Urothelium cell line (cell line): Measurements from ENCODE around the gene TNN.
"Not testable (repeated sequence)": the region's sequence is repeated elsewhere in the genome, so short reads cannot be mapped to it uniquely, and the experiment has no call there.

Source experiments
- DNase-seq: peaks from one replicate; pipeline ENCODE4 v3.0.0; 2011; ENCODE audit warnings: low spot score, mixed read lengths
- FAIRE-seq: peaks from 2 replicates; lab custom pipeline; 2011; peaks lifted over from hg19 to GRCh38; lab: Jason Lieb, UNC

Gene TNN

DNA sequence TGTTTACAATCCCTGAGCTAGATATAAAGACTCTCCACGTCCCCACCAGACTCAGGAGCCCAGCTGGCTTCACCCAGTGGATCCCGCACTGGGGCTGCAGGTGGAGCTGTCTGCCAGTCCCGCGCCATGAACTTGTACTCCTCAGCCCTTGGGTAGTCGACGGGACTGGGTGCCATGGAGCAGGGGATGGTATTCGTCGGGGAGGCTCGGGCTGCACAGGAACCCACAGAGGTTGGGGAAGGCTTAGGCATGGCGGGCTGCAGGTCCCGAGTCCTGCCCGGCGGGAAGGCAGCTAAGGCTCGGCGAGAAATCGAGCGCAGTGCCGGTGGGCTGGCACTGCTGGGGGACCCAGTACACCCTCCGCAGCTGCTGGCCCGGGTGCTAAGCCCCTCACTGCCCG, 34.5 kb downstream of the TNN start:
- DNase-seq, FAIRE-seq: not testable (repeated sequence)

DNA sequence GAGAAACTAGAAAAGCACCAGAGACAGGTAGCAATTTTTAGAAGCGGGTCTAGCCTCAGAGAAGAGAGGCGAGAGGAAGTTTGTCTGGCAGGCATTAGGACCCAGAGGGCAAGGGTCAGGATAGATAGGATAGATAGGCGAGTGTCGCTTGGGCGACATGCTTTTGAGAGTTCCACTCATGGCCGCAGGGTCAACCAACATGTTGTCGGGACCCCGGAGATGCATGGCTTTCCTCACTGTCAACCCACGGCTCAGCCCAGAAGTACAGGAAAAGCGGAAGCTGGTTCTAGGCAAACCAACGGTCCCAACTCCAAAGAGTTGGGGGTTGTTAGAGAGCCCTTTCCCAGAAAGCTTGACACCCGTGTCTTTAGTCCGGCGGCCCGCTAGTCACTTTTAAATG, 38.9 kb downstream of the TNN start:
- FAIRE-seq, DNase-seq: not testable (repeated sequence)

DNA sequence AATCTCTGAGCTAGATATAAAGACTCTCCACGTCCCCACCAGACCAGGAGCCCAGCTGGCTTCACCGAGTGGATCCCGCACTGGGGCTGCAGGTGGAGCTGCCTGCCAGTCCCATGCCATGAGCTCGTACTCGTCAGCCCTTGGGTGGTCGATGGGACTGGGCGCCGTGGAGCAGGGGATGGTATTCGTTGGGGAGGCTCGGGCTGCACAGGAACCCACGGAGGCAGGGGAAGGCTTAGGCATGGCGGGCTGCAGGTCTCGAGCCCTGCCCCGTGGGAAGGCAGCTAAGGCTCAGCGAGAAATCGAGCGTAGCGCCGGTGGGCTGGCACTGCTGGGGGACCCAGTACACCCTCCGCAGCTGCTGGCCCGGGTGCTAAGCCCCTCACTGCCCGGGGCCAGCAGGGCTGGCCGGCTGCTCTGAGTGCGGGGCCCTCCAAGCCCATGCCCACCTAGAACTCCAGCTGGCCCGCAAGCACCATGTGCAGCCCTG, 40.7 kb downstream of the TNN start:
- DNase-seq, FAIRE-seq: not testable (repeated sequence)

DNA sequence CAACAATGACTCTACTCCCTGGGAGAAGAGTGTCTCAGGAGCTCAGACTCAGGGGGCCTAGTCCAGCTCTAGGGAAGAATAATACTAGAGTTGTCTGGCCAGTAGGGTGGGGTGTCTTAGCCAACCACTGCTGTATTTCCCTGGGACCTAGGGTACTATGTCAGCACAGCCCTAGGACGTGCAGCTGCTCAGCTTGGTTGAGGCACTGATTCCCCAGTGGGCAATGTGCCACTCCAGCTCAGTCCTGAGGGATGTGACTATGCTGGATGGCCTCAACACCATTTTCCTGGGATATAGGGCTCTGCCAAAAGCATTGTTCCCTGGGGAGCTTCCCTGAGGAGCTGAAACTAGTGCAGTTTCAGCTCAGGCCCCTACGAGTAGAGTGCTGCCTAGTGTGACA, 47.4 kb downstream of the TNN start:
- no peak for FAIRE-seq
- no peak for DNase-seq

- FAIRE-seq = no peak
- DNase-seq = no peak
These were observed 48.7 kb downstream of the TNN start for GRCh38 chr1:175116210-175116798.

GRCh38 chr1:175116903-175117302, 49.3 kb downstream of the TNN start:
- no peak for FAIRE-seq
- DNase-seq = no peak

- FAIRE-seq (no peak), DNase-seq (no peak)
These were observed 51.0 kb downstream of the TNN start for GRCh38 chr1:175118375-175119367.

DNA sequence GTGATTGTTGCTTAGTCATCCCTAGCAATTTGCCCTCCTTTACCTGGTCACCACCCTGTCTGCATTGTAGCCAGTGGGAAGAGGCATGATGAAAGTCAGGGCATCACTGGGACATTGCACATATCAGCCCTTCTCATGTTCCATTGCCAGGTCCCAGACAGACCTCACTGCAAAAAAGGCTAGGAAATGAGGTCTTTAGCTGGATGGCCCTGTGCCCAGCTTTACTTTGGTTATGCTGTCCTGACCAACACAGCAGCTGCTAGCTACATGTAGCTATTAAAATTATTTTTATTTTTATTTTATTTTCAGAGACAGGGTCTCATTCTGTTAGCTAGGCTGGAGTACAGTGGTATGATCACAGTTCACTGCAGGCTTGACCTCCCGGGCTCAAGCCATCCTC, 52.9 kb downstream of the TNN start:
- no peak for FAIRE-seq
- DNase-seq = no peak

DNA sequence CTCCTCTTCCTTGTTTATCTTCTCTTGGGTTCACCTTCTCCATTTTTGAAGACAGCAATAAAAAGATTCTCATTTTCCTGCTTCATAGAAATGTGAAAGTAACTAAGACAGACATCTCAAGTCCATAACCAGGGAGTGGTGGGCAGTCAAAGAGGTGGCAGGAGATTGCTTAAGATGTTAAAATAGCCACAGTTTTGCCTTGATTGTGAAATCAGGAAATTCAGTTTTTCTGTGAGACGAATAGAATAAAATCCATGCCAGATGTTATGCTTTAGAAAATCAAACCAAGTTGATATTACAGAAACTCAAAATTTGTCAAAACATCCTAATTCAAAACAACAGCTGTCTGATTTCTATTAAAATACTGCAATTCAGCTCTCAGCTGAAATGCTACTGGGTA, 57.2 kb downstream of the TNN start:
- FAIRE-seq = no peak
- no peak for DNase-seq

DNA sequence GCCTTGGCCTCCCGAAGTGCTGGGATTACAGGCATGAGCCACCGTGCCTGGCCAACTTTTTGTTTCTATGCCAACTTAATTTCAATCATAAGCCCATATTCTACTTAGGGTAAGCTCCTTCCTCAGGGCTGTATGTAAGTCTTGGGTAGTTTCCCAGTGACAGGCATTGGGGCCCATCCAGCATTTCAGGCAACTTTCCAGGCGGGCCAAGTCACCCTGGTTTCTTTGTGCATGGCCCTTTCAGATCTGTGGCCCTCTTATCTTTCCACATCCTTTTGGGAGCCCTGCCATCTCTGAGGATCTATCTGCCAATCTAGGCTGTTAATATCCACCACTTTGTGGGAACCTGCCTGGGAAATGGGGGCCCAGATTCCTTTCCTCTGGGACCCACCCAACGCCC, 58.7 kb downstream of the TNN start:
- FAIRE-seq = no peak
- no peak for DNase-seq

GRCh38 chr1:175127565-175127964, 59.9 kb downstream of the TNN start:
- no peak for FAIRE-seq
- no peak for DNase-seq

GRCh38 chr1:175128523-175128922, 60.9 kb downstream of the TNN start:
- no peak for FAIRE-seq
- no peak for DNase-seq

DNA sequence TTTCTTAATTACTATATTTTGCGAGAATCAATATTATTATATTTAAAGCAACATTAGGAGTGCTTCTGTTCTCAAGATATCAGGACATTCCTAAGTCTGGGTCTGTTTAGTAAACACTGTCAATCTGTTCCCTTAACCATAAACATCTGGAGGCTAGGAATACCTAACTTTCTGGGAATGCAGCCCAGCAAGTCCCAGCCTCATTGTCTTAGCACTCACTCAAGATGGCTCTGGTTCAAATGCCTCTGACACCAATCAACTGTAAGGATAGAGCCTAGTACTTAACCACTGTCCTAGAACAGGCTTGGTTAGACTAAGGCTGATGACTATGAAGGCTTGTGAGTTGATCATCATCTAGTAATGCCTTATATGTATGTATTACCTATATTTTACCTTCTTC, 61.5 kb downstream of the TNN start:
- FAIRE-seq (no peak), DNase-seq (no peak)

DNA sequence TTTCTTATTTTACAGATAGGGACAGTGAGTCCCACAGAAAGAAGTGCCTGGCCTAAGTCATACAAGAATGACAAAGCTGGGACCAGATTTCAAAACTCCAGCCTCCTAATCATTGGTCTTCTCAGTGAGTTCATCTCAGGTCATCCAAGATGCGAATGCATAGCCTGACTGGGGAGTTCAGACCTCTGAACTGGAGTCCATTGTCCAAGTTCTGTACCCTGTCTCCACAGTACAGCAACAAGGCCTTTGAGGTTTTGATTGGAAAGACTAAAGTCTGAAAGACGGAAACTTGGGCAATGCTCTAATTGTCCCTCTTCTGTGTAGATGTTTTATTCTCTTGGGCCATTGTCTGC, 62.0 kb downstream of the TNN start:
- FAIRE-seq = no peak

DNA sequence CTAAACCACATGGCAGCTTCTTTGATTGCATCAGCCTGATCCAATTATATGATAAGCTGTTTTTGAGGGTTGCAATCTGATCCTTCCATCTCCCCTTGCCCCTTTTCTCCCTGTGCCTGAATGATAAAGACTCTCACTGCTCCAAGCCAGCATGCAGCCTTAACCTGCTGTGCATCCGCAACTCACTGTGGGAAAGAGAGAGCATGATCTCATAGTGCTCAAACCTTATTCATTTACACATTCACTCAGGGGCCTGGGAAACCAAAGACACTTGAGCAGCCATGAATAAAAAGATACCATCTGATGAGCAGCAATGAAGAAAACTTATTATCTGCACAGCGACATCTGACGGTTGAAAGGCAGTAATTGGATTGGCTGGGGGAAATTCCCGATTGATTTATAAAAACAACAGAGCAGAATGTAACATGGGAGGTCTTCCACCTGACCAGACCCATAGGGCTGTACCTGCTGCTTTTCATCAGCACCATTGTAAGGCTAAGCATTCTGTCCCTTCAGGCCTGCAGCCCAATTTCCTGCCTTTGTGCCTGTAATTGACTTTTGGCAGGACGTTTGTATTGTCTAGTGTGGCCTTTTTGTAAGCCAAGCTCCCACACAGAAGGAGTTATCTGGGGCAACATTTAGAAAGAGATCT, 62.5 kb downstream of the TNN start:
- no peak for DNase-seq
- FAIRE-seq = no peak

More for the DNA sequence above, 62.0 kb downstream of the TNN start:
- DNase-seq = no peak

GRCh38 chr1:175130649-175131045, 63.0 kb downstream of the TNN start:
- DNase-seq (no peak), FAIRE-seq (no peak)

DNA sequence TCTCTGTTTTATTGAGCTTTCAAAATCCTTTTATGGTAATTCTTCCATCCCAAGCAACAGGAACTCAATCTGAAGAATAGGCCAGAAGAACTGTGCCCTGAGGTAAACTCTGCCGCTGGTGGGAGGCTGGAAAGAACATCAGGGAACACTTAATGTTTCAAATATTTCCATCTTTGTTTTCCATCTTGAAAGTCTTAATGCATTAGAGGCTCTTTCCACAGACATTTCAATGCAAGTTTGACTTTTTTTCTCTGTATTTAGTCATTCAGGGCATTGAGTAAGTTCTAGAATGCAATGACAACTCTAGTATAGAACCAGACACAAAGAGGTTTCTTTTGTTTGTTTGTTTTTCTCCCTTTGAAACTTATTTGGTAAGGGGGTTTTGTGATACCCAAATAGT, 63.5 kb downstream of the TNN start:
- DNase-seq = no peak
- no peak for FAIRE-seq

DNA sequence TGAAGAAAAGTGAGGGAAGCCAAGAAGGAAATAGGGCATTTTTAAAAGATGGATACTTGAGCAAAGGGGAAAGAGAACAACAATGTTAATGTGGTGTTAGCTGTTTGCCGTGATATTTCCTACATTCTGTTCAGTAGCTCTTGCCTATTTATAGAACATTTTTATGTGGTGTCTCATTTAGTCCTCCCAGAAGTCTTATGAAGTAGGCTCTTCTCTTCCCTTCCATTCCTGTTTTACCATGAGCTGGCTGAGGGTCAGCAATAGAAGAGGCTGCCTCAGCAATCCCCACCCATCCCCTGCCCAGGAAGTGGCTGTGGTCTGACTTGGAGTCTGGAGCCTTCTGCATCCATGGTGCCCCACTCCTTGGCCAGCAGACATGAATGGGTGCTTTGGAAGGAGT, 64.8 kb downstream of the TNN start:
- FAIRE-seq (no peak), DNase-seq (peak; percentile 25)

GRCh38 chr1:175133673-175134435, 66.2 kb downstream of the TNN start:
- DNase-seq (no peak), FAIRE-seq (no peak)

DNA sequence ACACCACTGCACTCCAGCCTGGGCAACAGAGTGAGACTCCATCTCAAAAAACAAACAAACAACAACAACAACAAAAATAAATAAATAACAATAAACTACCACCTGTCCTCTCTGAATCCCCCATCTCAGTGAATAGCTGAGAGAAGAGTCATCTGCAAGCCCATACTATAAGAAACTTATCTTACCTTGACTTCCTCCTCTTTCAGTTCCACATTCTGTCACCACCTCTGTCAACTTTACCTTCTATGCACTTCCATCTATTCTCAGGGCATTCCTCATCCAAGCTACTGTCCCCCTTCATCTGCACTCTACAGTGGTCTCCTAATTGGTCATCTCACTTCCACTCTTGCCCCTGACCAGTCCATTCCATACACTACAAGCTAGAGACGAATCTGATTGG, 66.9 kb downstream of the TNN start:
- DNase-seq (no peak), FAIRE-seq (no peak)

GRCh38 chr1:175136246-175136645, 68.6 kb downstream of the TNN start:
- FAIRE-seq = no peak
- DNase-seq = no peak
